ENCODE results near the gene PLCL2. TPM values are rescaled to one million over a fixed set of nuclear protein-coding genes. Genes with fewer than 3 reads are reported as not detected.

PLCL2 gene
- total and polyA plus RNA-seq, 2 experiments from 2014 or later, result 1.6 to 9.7 TPM

DNA sequence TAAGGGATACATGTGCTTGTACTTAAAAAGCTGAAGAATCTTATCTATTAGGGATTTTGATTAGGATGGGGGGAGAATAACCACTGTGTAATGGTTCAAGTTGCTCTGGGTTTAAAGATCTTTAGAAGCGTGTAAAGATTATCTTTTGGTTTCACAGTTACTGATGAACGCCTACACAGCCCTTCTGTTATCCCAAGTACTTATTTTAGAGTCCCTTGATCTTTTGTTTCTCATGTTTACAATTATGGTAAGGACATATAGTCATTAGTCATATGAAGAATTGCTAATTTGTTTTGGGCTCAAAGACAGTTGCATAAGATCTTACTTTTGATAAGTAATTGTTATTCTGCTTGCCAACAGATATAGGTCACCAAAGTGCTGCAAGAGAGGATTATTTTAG, 160.1 kb downstream of the PLCL2 start:
- Mint-ChIP-seq H3K27ac (no peak overlapping the region), H3K36me3 (ENCODE audit: low read depth) (no peaks in the 10 kb centered on the region), H3K9me3 (no peaks in the 10 kb centered on the region), H3K27me3 (ENCODE audit: insufficient read depth, low read depth, poor library complexity) (peaks cover 1% of the 10 kb centered on the region), H3K4me3 (no peak overlapping the region), H3K4me1 (peaks cover 33% of the 10 kb centered on the region)
- H3K9me2 ChIP-seq (ENCODE audit: insufficient read depth), result no peaks in the 10 kb centered on the region
- H3K27me3 ChIP-seq (ENCODE audit: insufficient read depth), result no peaks in the 10 kb centered on the region
- no peak overlapping the region for H2AFZ ChIP-seq
- no peak overlapping the region for H3K27ac ChIP-seq (ENCODE audit: low read depth)
- H4K20me1 ChIP-seq (replicated peaks; ENCODE audit: insufficient read depth), result no peaks in the 10 kb centered on the region
- ATAC-seq (no peak), DNase-seq (ENCODE audit: low spot score) (no peak)
- H3F3A ChIP-seq (replicated peaks; ENCODE audit: low read depth), result no peaks in the 10 kb centered on the region
- no peak overlapping the region for H3K4me3 ChIP-seq
- H3K4me2 ChIP-seq, result no peak overlapping the region
- H3K4me1 ChIP-seq (ENCODE audit: insufficient read depth), result peaks cover 30% of the 10 kb centered on the region
- no peaks in the 10 kb centered on the region for H3K79me2 ChIP-seq (replicated peaks; ENCODE audit: insufficient read depth)
- no peaks in the 10 kb centered on the region for H3K36me3 ChIP-seq (ENCODE audit: insufficient read depth)
- TF ChIP-seq, protein P1, sequence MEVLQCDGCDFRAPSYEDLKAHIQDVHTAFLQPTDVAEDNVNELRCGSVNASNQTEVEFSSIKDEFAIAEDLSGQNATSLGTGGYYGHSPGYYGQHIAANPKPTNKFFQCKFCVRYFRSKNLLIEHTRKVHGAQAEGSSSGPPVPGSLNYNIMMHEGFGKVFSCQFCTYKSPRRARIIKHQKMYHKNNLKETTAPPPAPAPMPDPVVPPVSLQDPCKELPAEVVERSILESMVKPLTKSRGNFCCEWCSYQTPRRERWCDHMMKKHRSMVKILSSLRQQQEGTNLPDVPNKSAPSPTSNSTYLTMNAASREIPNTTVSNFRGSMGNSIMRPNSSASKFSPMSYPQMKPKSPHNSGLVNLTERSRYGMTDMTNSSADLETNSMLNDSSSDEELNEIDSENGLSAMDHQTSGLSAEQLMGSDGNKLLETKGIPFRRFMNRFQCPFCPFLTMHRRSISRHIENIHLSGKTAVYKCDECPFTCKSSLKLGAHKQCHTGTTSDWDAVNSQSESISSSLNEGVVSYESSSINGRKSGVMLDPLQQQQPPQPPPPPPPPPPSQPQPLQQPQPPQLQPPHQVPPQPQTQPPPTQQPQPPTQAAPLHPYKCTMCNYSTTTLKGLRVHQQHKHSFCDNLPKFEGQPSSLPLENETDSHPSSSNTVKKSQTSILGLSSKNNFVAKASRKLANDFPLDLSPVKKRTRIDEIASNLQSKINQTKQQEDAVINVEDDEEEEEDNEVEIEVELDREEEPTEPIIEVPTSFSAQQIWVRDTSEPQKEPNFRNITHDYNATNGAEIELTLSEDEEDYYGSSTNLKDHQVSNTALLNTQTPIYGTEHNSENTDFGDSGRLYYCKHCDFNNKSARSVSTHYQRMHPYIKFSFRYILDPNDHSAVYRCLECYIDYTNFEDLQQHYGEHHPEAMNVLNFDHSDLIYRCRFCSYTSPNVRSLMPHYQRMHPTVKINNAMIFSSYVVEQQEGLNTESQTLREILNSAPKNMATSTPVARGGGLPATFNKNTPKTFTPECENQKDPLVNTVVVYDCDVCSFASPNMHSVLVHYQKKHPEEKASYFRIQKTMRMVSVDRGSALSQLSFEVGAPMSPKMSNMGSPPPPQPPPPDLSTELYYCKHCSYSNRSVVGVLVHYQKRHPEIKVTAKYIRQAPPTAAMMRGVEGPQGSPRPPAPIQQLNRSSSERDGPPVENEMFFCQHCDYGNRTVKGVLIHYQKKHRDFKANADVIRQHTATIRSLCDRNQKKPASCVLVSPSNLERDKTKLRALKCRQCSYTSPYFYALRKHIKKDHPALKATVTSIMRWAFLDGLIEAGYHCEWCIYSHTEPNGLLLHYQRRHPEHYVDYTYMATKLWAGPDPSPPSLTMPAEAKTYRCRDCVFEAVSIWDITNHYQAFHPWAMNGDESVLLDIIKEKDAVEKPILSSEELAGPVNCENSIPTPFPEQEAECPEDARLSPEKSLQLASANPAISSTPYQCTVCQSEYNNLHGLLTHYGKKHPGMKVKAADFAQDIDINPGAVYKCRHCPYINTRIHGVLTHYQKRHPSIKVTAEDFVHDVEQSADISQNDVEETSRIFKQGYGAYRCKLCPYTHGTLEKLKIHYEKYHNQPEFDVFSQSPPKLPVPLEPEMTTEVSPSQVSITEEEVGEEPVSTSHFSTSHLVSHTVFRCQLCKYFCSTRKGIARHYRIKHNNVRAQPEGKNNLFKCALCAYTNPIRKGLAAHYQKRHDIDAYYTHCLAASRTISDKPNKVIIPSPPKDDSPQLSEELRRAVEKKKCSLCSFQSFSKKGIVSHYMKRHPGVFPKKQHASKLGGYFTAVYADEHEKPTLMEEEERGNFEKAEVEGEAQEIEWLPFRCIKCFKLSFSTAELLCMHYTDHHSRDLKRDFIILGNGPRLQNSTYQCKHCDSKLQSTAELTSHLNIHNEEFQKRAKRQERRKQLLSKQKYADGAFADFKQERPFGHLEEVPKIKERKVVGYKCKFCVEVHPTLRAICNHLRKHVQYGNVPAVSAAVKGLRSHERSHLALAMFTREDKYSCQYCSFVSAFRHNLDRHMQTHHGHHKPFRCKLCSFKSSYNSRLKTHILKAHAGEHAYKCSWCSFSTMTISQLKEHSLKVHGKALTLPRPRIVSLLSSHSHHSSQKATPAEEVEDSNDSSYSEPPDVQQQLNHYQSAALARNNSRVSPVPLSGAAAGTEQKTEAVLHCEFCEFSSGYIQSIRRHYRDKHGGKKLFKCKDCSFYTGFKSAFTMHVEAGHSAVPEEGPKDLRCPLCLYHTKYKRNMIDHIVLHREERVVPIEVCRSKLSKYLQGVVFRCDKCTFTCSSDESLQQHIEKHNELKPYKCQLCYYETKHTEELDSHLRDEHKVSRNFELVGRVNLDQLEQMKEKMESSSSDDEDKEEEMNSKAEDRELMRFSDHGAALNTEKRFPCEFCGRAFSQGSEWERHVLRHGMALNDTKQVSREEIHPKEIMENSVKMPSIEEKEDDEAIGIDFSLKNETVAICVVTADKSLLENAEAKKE (CRISPR knock-in tag; IDR thresholded peaks at IDR 0.05), result no peak
- TF ChIP-seq, protein P2, sequence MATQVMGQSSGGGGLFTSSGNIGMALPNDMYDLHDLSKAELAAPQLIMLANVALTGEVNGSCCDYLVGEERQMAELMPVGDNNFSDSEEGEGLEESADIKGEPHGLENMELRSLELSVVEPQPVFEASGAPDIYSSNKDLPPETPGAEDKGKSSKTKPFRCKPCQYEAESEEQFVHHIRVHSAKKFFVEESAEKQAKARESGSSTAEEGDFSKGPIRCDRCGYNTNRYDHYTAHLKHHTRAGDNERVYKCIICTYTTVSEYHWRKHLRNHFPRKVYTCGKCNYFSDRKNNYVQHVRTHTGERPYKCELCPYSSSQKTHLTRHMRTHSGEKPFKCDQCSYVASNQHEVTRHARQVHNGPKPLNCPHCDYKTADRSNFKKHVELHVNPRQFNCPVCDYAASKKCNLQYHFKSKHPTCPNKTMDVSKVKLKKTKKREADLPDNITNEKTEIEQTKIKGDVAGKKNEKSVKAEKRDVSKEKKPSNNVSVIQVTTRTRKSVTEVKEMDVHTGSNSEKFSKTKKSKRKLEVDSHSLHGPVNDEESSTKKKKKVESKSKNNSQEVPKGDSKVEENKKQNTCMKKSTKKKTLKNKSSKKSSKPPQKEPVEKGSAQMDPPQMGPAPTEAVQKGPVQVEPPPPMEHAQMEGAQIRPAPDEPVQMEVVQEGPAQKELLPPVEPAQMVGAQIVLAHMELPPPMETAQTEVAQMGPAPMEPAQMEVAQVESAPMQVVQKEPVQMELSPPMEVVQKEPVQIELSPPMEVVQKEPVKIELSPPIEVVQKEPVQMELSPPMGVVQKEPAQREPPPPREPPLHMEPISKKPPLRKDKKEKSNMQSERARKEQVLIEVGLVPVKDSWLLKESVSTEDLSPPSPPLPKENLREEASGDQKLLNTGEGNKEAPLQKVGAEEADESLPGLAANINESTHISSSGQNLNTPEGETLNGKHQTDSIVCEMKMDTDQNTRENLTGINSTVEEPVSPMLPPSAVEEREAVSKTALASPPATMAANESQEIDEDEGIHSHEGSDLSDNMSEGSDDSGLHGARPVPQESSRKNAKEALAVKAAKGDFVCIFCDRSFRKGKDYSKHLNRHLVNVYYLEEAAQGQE (IDR thresholded peaks at IDR 0.05; ENCODE audit: unreplicated experiment), result no peak

Data from GM23338 (cell line).